Choroid plexus epithelial cell (primary cell): ENCODE measurements around the gene AJAP1.

Experiments
- DNase-seq: peaks from one replicate; pipeline ENCODE4 v3.0.0-alpha.2; 2010; ENCODE audit warnings: low read depth
- H3K4me3 ChIP-seq: 2 replicates; pipeline ENCODE4 v1.5.1; 2011; ENCODE audit warnings: low read depth, mild to moderate bottlenecking, control low read depth, low read length, moderate library complexity
- CTCF ChIP-seq: conservative IDR thresholded peaks from 2 replicates; pipeline ENCODE4 v1.5.1; 2011; ENCODE audit warnings: low read depth, mild to moderate bottlenecking, control low read depth, inconsistent platforms, low read length, moderate library complexity

The AJAP1 gene

GRCh38 chr1:4792565-4792964 is 138.2 kb downstream of the AJAP1 start:
- no peak for TF ChIP-seq CTCF
- DNase-seq, result no peak
- no peak overlapping the region for H3K4me3 ChIP-seq

GRCh38 chr1:4794020-4794780 is 139.8 kb downstream of the AJAP1 start:
- no peak for TF ChIP-seq CTCF
- no peak for DNase-seq
- H3K4me3 ChIP-seq, result no peak overlapping the region

GRCh38 chr1:4796161-4797015 is 142.0 kb downstream of the AJAP1 start:
- DNase-seq, result no peak
- TF ChIP-seq CTCF, result no peak
- H3K4me3 ChIP-seq, result no peak overlapping the region

GRCh38 chr1:4797016-4797410 is 142.6 kb downstream of the AJAP1 start:
- TF ChIP-seq CTCF, result no peak
- DNase-seq, result no peak
- H3K4me3 ChIP-seq, result no peak overlapping the region

- TF ChIP-seq CTCF, result no peak
- H3K4me3 ChIP-seq, result no peak overlapping the region
- DNase-seq, result no peak
Measured at GRCh38 chr1:4797429-4797828, 143.0 kb downstream of the AJAP1 start.

GRCh38 chr1:4801192-4801924 is 146.9 kb downstream of the AJAP1 start:
- H3K4me3 ChIP-seq, result no peak overlapping the region
- DNase-seq, result no peak
- no peak for TF ChIP-seq CTCF
